Nephron (organoid): Measurements from ENCODE around the gene PRRT1.

Experiments used
- H3K27ac Mint-ChIP-seq, 3 experiments: 2 replicates each; pipeline ENCODE4 v1.8.0; 2020; ENCODE audit warnings: mixed read lengths in 3 of 3, mild to moderate bottlenecking in 2 of 3, moderate library complexity in 1 of 3
- H3K27me3 Mint-ChIP-seq: 2 replicates; pipeline ENCODE4 v1.8.0; 2021; ENCODE audit warnings: low read depth, mild to moderate bottlenecking, moderate library complexity, mixed read lengths
- H3K36me3 Mint-ChIP-seq: 2 replicates; pipeline ENCODE4 v1.8.0; 2020; ENCODE audit warnings: low read depth, mixed read lengths
- H3K4me1 Mint-ChIP-seq: 2 replicates; pipeline ENCODE4 v1.8.0; 2020; ENCODE audit warnings: mixed read lengths
- H3K4me3 Mint-ChIP-seq, 3 experiments: 2 replicates each; pipeline ENCODE4 v1.8.0; 2020; ENCODE audit warnings: mild to moderate bottlenecking in 3 of 3, mixed read lengths in 3 of 3, moderate library complexity in 2 of 3
- H3K9me3 Mint-ChIP-seq: 2 replicates; pipeline ENCODE4 v1.8.0; 2020; ENCODE audit warnings: mixed read lengths
- TF ChIP-seq, protein P1 (sequence below), 3 experiments: fragments of 200-600 bp; sonication (generic); IDR thresholded peaks; one replicate each; pipeline ENCODE4 v1.5.0; 2021; ENCODE audit warnings: antibody characterized with exemption in 3 of 3; ENCODE audit not compliant: unreplicated experiment in 3 of 3

PRRT1 gene

DNA sequence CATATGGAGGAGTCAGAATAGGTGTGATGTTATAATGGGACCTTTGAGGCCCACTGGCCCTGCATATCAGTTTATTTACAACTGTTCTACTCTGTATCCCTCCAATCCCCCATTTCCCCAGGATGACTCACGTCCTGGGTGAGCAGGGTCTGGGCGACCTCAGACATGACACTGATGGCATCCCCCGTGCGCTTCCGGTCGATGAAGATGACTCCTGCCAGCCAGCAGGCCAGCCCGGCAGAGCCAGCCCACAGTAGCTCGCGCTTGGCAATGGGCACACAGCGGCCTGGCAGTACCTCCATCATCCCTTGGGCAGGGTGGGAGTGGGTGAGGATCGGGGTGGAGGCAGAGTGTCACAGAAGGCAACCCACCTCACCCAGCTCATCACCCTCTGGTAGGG, 18.6 kb upstream of the PRRT1 start:
- TF ChIP-seq, protein P1, sequence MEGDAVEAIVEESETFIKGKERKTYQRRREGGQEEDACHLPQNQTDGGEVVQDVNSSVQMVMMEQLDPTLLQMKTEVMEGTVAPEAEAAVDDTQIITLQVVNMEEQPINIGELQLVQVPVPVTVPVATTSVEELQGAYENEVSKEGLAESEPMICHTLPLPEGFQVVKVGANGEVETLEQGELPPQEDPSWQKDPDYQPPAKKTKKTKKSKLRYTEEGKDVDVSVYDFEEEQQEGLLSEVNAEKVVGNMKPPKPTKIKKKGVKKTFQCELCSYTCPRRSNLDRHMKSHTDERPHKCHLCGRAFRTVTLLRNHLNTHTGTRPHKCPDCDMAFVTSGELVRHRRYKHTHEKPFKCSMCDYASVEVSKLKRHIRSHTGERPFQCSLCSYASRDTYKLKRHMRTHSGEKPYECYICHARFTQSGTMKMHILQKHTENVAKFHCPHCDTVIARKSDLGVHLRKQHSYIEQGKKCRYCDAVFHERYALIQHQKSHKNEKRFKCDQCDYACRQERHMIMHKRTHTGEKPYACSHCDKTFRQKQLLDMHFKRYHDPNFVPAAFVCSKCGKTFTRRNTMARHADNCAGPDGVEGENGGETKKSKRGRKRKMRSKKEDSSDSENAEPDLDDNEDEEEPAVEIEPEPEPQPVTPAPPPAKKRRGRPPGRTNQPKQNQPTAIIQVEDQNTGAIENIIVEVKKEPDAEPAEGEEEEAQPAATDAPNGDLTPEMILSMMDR (IDR thresholded peaks at IDR 0.05; ENCODE audit: unreplicated experiment in 3 of 3) = no peak
- no peaks in the 10 kb centered on the region for H3K27me3 Mint-ChIP-seq

DNA sequence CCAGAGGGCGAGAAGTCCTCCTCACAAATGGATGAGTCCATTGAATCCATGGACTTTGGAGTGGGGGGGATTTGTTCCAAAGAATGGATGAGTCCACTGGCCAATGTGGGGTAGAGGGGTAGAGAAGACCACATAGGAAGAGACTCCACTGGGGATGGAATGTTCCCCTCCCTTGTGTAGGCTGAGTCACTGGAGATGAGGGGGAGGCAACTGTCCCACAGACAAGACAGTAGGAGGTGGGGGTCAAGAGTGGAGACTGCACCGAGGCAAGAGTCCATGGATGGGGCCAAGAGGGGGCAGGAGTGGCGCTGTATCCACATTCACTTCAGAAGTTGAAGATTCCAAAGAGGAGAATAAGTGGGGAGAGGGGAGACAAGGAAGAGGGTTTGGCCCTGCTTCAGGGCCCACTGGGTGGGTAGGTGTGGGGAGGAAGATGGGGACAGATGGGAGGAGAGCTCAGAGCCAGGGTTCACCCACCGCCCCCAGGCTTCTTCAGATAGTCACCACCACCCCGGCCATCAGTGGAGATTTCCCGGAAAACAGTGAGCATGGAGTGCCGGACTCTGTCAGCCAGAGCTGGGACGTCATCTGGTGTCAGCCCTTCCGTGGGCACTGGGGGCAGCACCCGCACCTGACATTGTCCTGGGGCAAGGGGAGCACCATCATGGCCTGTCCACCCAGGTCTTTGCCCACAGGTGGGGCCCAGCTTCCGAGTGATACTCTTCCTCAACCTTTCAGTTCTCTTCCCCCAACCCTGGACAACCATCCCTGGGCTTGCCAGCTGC, 17.3 kb upstream of the PRRT1 start:
- peaks cover 52% of the 10 kb centered on the region for H3K36me3 Mint-ChIP-seq
- no peak overlapping the region for H3K4me3 Mint-ChIP-seq
- TF ChIP-seq, protein P1 (IDR thresholded peaks at IDR 0.05; ENCODE audit: unreplicated experiment in 3 of 3) = no peak
- no peaks in the 10 kb centered on the region for H3K27me3 Mint-ChIP-seq
- peak overlapping the region in 1 of 3 experiments; percentile 61 for H3K27ac Mint-ChIP-seq
- no peaks in the 10 kb centered on the region for H3K9me3 Mint-ChIP-seq
- peaks cover 8% of the 10 kb centered on the region for H3K4me1 Mint-ChIP-seq

More for the DNA sequence above, 18.6 kb upstream of the PRRT1 start:
- Mint-ChIP-seq H3K27ac (no peak overlapping the region), H3K36me3 (peaks cover 46% of the 10 kb centered on the region), H3K4me3 (no peak overlapping the region), H3K4me1 (peaks cover 13% of the 10 kb centered on the region), H3K9me3 (no peaks in the 10 kb centered on the region)

DNA sequence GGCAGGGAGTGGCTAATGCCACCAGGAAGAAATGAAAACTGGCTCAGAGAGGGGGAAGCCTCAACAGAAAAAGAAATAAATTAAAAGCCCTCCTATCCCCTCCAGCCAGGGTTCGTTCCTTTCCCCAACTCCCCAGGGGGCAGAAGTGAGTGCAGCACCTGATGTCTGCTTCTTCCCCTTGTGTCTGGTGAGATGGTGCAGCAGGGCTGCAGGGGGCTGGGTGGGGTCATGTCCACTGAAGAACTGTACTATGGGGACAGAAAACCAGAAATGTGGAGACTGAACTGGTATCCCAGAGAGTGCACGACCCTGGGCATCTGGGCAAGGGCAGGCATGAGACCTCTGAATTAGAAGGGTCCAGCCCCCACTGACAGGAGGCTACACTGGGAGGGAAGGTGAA, 16.6 kb upstream of the PRRT1 start:
- H3K27me3 Mint-ChIP-seq = no peaks in the 10 kb centered on the region
- peaks cover 2% of the 10 kb centered on the region for H3K4me1 Mint-ChIP-seq
- peak overlapping the region in 1 of 3 experiments; percentile 33 for H3K27ac Mint-ChIP-seq
- no peaks in the 10 kb centered on the region for H3K9me3 Mint-ChIP-seq
- H3K36me3 Mint-ChIP-seq = peaks cover 53% of the 10 kb centered on the region
- TF ChIP-seq, protein P1 (IDR thresholded peaks at IDR 0.05; ENCODE audit: unreplicated experiment in 3 of 3) = no peak
- no peak overlapping the region for H3K4me3 Mint-ChIP-seq

DNA sequence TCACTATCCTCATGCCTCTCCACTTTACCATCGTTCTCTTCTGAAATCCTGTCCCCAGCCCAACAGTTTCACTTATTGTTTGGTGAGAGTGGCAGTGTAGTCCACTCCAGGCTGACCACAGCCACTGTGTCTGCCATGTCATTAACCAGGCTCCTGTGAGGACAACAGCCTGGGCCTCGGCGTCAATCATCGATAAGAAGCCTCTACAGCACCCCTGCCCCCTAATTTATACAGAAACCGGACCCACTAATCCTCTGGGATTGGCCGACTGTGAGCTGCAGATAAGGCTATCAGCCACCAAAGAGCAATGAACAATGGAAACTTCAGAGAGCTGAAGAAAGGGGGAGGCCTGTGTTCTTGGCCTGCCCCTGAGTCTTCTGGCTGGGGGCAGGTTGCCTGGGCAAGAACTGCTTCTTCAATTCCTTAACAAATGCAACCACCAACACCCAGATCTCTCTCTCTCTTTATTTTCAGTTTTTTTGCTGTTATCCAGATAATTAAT, 16.1 kb upstream of the PRRT1 start:
- Mint-ChIP-seq H3K27ac (peak overlapping the region in 1 of 3 experiments; percentile 34), H3K4me3 (no peak overlapping the region), H3K27me3 (no peaks in the 10 kb centered on the region), H3K4me1 (no peaks in the 10 kb centered on the region), H3K36me3 (peaks cover 58% of the 10 kb centered on the region), H3K9me3 (no peaks in the 10 kb centered on the region)
- TF ChIP-seq, protein P1 (IDR thresholded peaks at IDR 0.05; ENCODE audit: unreplicated experiment in 3 of 3) = no peak

DNA sequence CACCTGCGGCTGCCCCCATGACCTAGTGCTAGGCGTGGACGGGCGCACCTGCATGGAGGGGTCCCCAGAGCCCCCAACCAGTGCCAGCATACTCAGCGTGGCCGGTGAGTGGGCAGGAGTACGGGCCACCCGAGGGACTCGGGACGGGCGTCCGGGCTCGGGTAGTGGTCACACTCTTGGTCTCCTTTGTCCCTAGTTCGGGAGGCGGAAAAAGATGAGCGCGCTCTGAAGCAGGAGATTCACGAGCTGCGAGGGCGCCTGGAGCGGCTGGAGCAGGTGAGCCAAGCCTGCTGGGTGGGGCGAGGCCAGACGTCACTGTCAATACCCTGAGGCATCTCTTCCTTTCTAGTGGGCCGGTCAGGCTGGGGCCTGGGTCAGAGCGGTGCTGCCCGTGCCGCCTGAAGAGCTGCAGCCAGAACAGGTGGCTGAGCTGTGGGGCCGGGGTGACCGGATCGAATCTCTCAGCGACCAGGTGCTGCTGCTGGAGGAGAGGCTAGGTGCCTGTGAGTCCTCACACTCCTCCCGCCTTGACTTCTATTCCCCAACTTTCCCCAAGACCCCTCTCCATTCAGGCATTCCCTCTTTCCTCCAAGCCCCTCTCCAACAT, 15.5 kb upstream of the PRRT1 start:
- no peaks in the 10 kb centered on the region for H3K4me1 Mint-ChIP-seq
- H3K36me3 Mint-ChIP-seq = peaks cover 64% of the 10 kb centered on the region
- H3K27me3 Mint-ChIP-seq = no peaks in the 10 kb centered on the region
- peak overlapping the region in 1 of 3 experiments; percentile 34 for H3K27ac Mint-ChIP-seq
- H3K4me3 Mint-ChIP-seq = no peak overlapping the region
- TF ChIP-seq, protein P1 (IDR thresholded peaks at IDR 0.05; ENCODE audit: unreplicated experiment in 3 of 3) = no peak
- H3K9me3 Mint-ChIP-seq = no peaks in the 10 kb centered on the region
